ENCODE data around the gene FYCO1. TPM values are rescaled to one million over a fixed set of nuclear protein-coding genes. Genes with fewer than 3 reads are reported as not detected.
A peak's percentile ranks its signal among the peaks of the same experiment; 100 is the strongest.

The FYCO1 gene
- total RNA-seq, 1 donor, result 57.8 TPM

GRCh38 chr3:46021516-46021915 is 25.9 kb upstream of the FYCO1 start:
- TF ChIP-seq CTCF (IDR thresholded peaks at IDR 0.05; ENCODE audit: insufficient read depth, low read length), result no peak
- no peak for DNase-seq (ENCODE audit: low read depth)
- no peak overlapping the region for H3K4me3 ChIP-seq (ENCODE audit: low read depth, low read length)

GRCh38 chr3:46020766-46021510 is 25.3 kb upstream of the FYCO1 start:
- no peak overlapping the region for H3K4me3 ChIP-seq (ENCODE audit: low read depth, low read length)
- DNase-seq (ENCODE audit: low read depth), result no peak
- no peak for TF ChIP-seq CTCF (IDR thresholded peaks at IDR 0.05; ENCODE audit: insufficient read depth, low read length)

GRCh38 chr3:46019707-46020106 is 24.1 kb upstream of the FYCO1 start:
- no peak overlapping the region for H3K4me3 ChIP-seq (ENCODE audit: low read depth, low read length)
- TF ChIP-seq CTCF (IDR thresholded peaks at IDR 0.05; ENCODE audit: insufficient read depth, low read length), result no peak
- DNase-seq (ENCODE audit: low read depth), result peak; percentile 7

- DNase-seq (ENCODE audit: low read depth), result peak; percentile 13
- no peak overlapping the region for H3K4me3 ChIP-seq (ENCODE audit: low read depth, low read length)
- TF ChIP-seq CTCF (IDR thresholded peaks at IDR 0.05; ENCODE audit: insufficient read depth, low read length), result no peak
Measured at GRCh38 chr3:46017720-46018119, 22.1 kb upstream of the FYCO1 start.

- H3K4me3 ChIP-seq (ENCODE audit: low read depth, low read length), result no peak overlapping the region
- no peak for DNase-seq (ENCODE audit: low read depth)
- no peak for TF ChIP-seq CTCF (IDR thresholded peaks at IDR 0.05; ENCODE audit: insufficient read depth, low read length)
Measured at GRCh38 chr3:46013316-46014094, 17.9 kb upstream of the FYCO1 start.

GRCh38 chr3:46012246-46012645 is 16.6 kb upstream of the FYCO1 start:
- H3K4me3 ChIP-seq (ENCODE audit: low read depth, low read length), result no peak overlapping the region
- TF ChIP-seq CTCF (IDR thresholded peaks at IDR 0.05; ENCODE audit: insufficient read depth, low read length), result no peak
- no peak for DNase-seq (ENCODE audit: low read depth)
